HL-60 (cell line): Measurements from ENCODE around the gene MRPL22.
"Not testable (repeated sequence)": the region's sequence is repeated elsewhere in the genome, so short reads cannot be mapped to it uniquely, and the experiment has no call there.

Source experiments
- DNase-seq, 2 experiments: peaks; one replicate each; pipeline ENCODE4 v3.0.0-alpha.2; 2010 to 2020; ENCODE audit warnings: low read depth in 1 of 2, low spot score in 1 of 2
- H3K27ac ChIP-seq: fragments of 250-450 bp; sonication (Bioruptor Pico); replicated peaks from 2 replicates; pipeline ENCODE4 v1.5.1; 2020; ENCODE audit warnings: mild to moderate bottlenecking, moderate library complexity
- H3K27me3 ChIP-seq: fragments of 250-450 bp; sonication (Bioruptor Pico); 2 replicates; pipeline ENCODE4 v1.5.1; 2021; ENCODE audit warnings: mild to moderate bottlenecking, moderate library complexity; ENCODE audit not compliant: insufficient read depth, poor library complexity, severe bottlenecking
- H3K4me3 ChIP-seq: replicated peaks from 2 replicates; pipeline ENCODE4 v1.5.1; 2011; ENCODE audit warnings: mild to moderate bottlenecking, control low read depth, low read length; ENCODE audit not compliant: insufficient read depth
- CTCF ChIP-seq: IDR thresholded peaks from one replicate; pipeline ENCODE4 v1.5.1; 2011; ENCODE audit warnings: low read length, control low read depth, inconsistent platforms; ENCODE audit not compliant: insufficient read depth
- GABPA ChIP-seq: IDR thresholded peaks from 2 replicates; pipeline ENCODE4 v1.6.1; 2012; ENCODE audit warnings: low read depth
- POLR2AphosphoS5 ChIP-seq: IDR thresholded peaks from 2 replicates; pipeline ENCODE4 v1.6.1; 2012; ENCODE audit warnings: low read depth
- SPI1 ChIP-seq: IDR thresholded peaks from 2 replicates; pipeline ENCODE4 v1.6.1; 2012; ENCODE audit warnings: low read depth, mild to moderate bottlenecking, borderline replicate concordance
- TF ChIP-seq, protein P1 (sequence below): IDR thresholded peaks from 2 replicates; pipeline ENCODE4 v1.6.1; 2012; ENCODE audit warnings: low read depth; ENCODE audit not compliant: insufficient replicate concordance

MRPL22 gene

GRCh38 chr5:154977409-154977808 is 36.5 kb downstream of the MRPL22 start:
- Histone ChIP-seq H3K27ac (no peak overlapping the region), H3K27me3 (no peaks in the 10 kb centered on the region), H3K4me3 (no peak overlapping the region)
- TF ChIP-seq POLR2AphosphoS5 = no peak
- no peak for TF ChIP-seq CTCF
- TF ChIP-seq, protein P1, sequence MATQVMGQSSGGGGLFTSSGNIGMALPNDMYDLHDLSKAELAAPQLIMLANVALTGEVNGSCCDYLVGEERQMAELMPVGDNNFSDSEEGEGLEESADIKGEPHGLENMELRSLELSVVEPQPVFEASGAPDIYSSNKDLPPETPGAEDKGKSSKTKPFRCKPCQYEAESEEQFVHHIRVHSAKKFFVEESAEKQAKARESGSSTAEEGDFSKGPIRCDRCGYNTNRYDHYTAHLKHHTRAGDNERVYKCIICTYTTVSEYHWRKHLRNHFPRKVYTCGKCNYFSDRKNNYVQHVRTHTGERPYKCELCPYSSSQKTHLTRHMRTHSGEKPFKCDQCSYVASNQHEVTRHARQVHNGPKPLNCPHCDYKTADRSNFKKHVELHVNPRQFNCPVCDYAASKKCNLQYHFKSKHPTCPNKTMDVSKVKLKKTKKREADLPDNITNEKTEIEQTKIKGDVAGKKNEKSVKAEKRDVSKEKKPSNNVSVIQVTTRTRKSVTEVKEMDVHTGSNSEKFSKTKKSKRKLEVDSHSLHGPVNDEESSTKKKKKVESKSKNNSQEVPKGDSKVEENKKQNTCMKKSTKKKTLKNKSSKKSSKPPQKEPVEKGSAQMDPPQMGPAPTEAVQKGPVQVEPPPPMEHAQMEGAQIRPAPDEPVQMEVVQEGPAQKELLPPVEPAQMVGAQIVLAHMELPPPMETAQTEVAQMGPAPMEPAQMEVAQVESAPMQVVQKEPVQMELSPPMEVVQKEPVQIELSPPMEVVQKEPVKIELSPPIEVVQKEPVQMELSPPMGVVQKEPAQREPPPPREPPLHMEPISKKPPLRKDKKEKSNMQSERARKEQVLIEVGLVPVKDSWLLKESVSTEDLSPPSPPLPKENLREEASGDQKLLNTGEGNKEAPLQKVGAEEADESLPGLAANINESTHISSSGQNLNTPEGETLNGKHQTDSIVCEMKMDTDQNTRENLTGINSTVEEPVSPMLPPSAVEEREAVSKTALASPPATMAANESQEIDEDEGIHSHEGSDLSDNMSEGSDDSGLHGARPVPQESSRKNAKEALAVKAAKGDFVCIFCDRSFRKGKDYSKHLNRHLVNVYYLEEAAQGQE = no peak
- no peak for TF ChIP-seq SPI1
- no peak for TF ChIP-seq GABPA
- no peak for DNase-seq

DNA sequence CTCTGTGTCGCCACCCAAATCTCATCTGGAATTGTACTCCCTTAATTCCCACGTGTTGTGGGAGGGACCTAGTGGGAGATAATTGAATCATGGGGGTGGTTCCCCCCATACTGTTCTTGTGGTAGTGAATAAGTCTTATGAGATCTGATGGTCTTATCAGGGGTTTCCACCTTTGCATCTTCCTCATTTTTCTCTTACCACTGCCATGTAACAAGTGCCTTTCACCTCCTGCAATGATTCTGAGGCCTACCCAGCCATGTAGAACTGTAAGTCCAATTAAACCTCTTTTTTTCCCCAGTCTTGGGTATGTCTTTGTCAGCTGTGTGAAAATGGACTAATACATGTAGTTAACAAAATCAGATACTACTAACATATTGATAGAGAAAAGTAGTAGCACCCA is 37.4 kb downstream of the MRPL22 start:
- not testable (repeated sequence) for DNase-seq, H3K27me3 ChIP-seq, H3K27ac ChIP-seq, H3K4me3 ChIP-seq

GRCh38 chr5:154984946-154985516 is 44.2 kb downstream of the MRPL22 start:
- no peak for DNase-seq

More at GRCh38 chr5:154984946-154985516, 44.2 kb downstream of the MRPL22 start:
- Histone ChIP-seq H3K27ac (no peak overlapping the region), H3K4me3 (no peak overlapping the region), H3K27me3 (no peaks in the 10 kb centered on the region)
- TF ChIP-seq POLR2AphosphoS5 = no peak
- TF ChIP-seq, protein P1 = no peak
- TF ChIP-seq SPI1 = no peak
- TF ChIP-seq GABPA = no peak
- TF ChIP-seq CTCF = no peak
